Activated CD8-positive, alpha-beta memory T cell treated with anti-CD3 and anti-CD28 coated beads for 36 hours (primary cell): ENCODE results near the gene DYNLT1. TPM values are rescaled to one million over a fixed set of nuclear protein-coding genes. Genes with fewer than 3 reads are reported as not detected.
"Not testable (repeated sequence)": the region's sequence is repeated elsewhere in the genome, so short reads cannot be mapped to it uniquely, and the experiment has no call there.

Source experiments
- CTCF ChIA-PET: fragments of 350-600 bp; sonication (Branson Sonifier 250); formaldehyde crosslinking; loops from one replicate; lab custom pipeline; 2021; ENCODE audit warnings: antibody characterized with exemption; lab: Charles Lee
- POLR2A ChIA-PET: fragments of 350-600 bp; sonication (Branson Sonifier 250); formaldehyde crosslinking; loops from one replicate; lab custom pipeline; 2021; ENCODE audit warnings: antibody characterized with exemption; lab: Charles Lee
- total RNA-seq, 2 experiments: library from RNA; stranded (reverse); gene quantifications; one replicate each; pipeline ENCODE4 v1.2.3, GENCODE V29; 2021

The DYNLT1 gene
- total RNA-seq, 2 experiments from 2014 or later: 90.6 to 100 TPM

- ChIA-PET CTCF (no interaction called here), POLR2A (interaction anchor here (0.7 to 1.4 kb wide), 4 partner anchors 8 to 885 kb away, joined by 3 to 4 read pairs (median 4); no protein-coding TSS in a partner anchor)
These were observed 4.2 kb upstream of the DYNLT1 start for GRCh38 chr6:158648682-158649131.

DNA sequence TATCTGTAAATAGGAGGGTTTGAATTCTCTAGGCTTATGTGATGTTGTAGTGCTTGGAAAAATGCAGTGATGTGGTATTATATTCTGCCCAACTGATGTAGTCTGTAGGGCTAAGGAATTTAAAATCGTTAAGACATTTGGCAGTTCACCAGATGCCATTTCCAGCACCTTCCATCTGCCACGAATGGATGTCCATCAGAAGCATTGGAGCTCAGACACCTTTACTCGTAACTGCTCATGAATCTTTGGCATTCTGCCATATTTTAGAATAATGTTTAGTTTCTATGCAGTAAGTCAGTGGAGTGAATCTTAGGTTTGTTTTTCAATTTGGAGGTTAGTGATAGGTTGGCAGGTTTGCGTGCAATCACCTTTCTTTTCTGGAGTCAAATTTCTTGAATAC, 3.0 kb upstream of the DYNLT1 start:
- CTCF ChIA-PET: interaction anchor here (0.6 kb wide), 1 partner anchor 60 kb away, joined by 3 read pairs; no protein-coding TSS in a partner anchor
- POLR2A ChIA-PET: no interaction called here

DNA sequence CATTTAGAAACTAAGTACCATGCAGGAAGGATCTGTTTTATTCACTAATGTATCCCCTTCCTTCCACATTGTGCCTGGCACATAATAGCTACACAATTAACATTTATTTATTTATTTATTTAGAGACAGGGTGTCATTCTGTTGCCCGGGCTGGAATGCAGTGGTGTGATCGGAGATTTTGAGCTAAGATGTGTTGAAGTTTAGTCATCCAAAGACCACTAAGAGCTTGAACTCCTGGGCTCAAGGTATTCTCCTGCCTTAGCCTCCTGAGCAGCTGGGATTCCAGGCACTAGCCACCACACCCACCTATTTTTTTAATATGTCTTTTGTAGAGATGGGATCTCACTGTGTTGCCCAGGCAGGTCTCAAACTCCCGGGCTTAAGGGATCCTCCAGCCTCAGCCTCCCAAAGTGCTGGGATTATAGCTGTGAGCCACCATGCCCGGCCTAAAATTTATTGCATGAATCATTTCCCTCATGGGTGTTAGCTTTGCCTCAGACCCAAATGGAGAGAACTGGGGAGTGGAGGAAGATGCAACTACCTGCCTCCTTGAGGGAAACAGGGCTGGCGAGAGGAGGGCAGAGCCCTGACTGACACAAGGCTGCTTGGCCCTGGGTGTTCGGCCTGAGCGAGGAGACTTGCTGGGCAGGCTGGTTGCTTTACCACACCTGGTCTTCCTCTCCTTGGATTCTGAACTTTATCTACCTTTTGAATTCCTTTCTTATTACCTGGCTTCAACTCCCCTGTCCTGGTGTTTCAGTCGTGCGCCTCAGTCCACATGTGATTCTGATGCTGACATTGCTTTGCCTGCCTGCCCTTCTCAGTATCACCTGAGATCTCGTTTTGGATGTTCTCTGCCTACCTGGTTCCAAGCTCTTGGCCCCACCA, 1.7 kb upstream of the DYNLT1 start:
- ChIA-PET CTCF (interaction anchor here (0.8 to 2.1 kb wide), 3 partner anchors 16 to 58 kb away, joined by 3 to 8 read pairs (median 3); no protein-coding TSS in a partner anchor), POLR2A (interaction anchor here (1.3 kb wide), 1 partner anchor 16 kb away, joined by 3 read pairs; no protein-coding TSS in a partner anchor)

DNA sequence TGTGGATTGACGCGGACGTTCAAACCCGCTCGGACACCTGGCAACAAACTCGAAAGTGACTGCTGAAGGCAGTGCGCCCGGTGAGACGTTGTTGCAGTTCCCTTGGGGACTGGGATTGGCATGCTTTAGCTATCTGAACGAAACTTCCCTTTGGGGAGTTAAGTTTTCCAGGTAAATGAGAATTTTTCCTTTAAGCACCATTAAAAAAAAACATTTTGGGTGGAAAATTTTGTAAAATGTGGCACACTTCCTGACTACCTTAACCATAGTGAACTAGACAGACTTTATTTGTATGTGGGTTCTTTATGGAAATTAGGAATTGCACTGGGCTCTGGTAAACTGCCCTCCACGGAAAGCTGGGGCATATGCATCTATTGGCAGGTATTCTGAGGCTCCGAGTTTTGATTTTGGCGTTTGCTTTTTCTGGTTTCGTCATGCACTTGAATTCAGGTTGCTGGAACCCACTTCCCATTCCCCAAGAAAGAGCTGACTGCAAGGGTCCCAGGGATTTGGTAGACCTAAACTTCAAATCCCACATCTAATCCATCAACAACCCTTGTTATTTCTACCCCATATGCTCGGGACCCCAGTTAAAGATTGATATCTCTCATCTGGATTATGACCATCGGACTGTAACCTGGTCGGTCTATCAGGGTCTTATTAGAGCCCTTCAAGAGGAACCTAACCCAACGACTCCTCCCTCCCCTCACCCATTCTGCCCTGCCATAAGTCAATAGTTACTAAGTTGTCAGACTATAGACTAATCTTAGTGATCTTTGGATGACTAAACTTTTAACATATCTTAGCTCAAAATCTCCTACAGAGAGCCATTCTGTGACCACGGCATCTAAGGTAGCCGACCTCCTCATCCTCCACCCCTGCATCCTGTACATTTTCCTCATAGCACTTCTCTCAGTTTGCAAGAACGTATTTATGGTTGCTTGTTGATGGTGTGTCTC, 800 bp upstream of the DYNLT1 start:
- CTCF ChIA-PET: interaction anchor here (0.8 to 2.1 kb wide), 3 partner anchors 8 to 59 kb away, joined by 3 to 10 read pairs (median 8); no protein-coding TSS in a partner anchor
- POLR2A ChIA-PET: interaction anchor here (1.3 to 3.7 kb wide), 3 partner anchors 8 to 46 kb away, joined by 3 to 53 read pairs (median 4); no protein-coding TSS in a partner anchor

- ChIA-PET POLR2A (interaction anchor here (1.3 to 3.7 kb wide), 5 partner anchors 9 to 84 kb away, joined by 4 to 53 read pairs (median 5); no protein-coding TSS in a partner anchor), CTCF (interaction anchor here (0.7 to 1.9 kb wide), 4 partner anchors 9 to 48 kb away, joined by 3 to 10 read pairs (median 5); no protein-coding TSS in a partner anchor)
These were observed 710 bp downstream of the DYNLT1 start for GRCh38 chr6:158643836-158644230.

GRCh38 chr6:158642097-158642601, 2.4 kb downstream of the DYNLT1 start:
- ChIA-PET CTCF (no interaction called here), POLR2A (interaction anchor here (0.6 to 3.7 kb wide), 3 partner anchors 8 to 67 kb away, joined by 4 to 53 read pairs (median 4); no protein-coding TSS in a partner anchor)

DNA sequence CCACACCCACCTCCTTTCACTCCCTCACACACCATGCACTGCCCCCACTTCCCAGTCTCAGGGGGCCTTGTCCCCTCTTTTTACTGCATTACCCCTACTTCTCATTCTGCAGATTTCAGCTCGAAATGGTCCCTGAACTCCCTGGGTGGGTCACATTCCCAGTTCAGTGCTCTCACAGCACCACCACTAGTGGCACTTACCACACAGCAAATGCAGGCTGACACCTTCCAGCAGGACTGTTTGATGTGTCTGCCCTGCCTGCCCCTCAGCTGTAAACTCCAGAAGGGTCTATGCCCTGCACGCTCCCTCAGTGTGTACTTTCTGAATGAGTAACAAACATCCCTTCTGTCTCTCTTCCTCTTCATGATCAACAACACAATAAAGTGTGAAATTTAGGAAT, 4.0 kb downstream of the DYNLT1 start:
- ChIA-PET POLR2A (interaction anchor here (1.0 kb wide), 1 partner anchor 9 kb away, joined by 4 read pairs; no protein-coding TSS in a partner anchor), CTCF (interaction anchor here (1.5 kb wide), 1 partner anchor 420 kb away, joined by 3 read pairs; no protein-coding TSS in a partner anchor)

DNA sequence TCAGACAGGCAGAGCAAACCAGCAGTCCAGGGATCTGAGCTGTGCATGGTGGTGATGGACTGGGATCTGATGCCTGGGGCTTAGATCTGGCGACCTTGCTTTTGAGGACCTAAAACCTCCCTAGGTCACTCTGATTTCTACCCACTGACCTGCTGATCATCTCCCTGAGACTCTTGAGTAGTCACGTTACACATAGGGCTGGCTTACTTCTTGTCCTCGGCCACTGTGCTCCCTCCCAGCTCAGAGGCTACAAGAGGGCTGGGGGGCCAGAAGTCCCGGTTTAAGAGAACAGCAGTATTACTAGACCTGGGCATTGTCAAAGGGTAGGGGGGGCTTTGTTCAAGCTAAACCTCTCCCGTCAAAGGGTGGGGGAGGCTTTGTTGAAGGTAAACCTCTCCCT, 5.5 kb downstream of the DYNLT1 start:
- ChIA-PET CTCF (interaction anchor here (0.9 to 1.1 kb wide), 2 partner anchors 14 to 52 kb away, joined by 3 read pairs; no protein-coding TSS in a partner anchor), POLR2A (interaction anchor here (1.0 kb wide), 1 partner anchor 9 kb away, joined by 3 read pairs; no protein-coding TSS in a partner anchor)

DNA sequence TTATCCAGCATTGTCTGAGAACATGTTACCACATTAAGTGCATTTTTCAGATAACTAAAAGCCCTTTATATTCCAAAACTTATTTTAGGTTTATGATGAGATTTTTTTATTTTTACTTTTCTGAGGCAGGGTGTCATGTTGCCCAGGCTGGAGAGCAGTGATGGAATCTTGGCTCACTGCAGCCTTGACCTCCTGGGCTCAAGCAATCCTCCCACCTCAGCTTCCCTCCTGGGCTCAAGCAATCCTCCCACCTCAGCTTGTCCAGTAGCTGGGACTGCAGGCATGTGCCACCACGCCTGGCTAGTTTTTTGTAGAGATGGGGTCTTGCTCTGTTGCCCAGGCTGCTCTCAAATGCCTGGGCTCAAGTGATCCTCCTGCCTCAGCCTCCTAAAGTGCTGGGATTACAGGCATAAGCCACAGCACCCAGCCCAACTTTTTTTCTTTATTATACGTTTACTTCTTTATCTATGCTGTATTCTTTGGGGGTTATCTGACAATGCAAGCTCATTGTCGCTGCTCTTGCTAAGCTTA, 6.2 kb downstream of the DYNLT1 start:
- ChIA-PET CTCF (interaction anchor here (0.9 to 1.1 kb wide), 2 partner anchors 15 to 53 kb away, joined by 3 read pairs; no protein-coding TSS in a partner anchor), POLR2A (interaction anchor here (1.0 kb wide), 1 partner anchor 8 kb away, joined by 3 read pairs; no protein-coding TSS in a partner anchor)

DNA sequence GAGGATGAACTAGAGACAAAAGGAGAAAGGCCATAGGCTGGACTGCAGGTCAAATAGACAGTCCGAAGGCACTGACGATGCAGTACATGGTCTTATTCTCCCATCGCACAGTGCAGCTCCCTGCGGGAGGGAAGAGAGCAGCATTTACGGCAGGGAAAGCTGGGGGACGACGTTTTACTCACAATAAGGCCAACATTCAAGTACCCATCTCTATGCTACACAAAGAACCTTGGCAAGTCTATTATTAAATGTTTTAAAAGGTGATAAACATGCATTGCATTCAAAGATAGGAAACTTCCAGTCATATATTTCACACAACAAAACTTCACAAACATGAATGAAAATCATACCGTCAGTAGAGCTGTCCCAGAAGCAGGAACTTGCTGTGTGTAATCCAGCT, 7.8 kb downstream of the DYNLT1 start:
- POLR2A ChIA-PET: no interaction called here
- CTCF ChIA-PET: no interaction called here

DNA sequence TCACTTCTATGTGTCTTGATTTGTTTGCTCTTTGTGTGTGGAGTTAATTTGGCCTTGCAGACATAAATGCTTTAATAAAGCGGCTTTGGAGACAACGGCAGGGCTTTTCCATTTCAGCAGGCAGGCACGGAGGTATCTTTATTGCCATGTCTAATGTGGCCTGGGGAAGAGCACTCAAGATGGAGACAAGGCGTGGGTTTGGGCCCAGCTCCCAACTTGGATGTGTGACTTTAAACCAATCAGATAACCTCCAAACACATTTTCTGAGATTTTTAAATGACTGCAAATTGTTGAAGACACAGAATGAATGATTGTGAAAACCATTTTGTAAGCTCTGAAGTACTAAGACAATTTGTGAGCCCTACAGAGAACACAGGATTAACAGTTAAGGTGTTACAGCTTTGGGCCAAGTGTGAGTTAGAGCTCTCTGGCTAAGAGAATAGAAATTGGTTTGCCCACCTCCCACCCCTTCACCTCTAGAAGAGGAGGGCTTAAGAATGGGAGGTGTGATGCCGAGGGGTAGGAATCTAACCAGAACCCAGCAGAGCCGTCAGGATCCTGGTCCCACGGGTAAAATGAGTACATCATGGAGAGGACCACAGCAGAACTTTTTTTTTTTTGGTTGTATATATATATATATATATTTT, 9.0 kb downstream of the DYNLT1 start:
- ChIA-PET CTCF (interaction anchor here (1.0 kb wide), 1 partner anchor 56 kb away, joined by 3 read pairs; no protein-coding TSS in a partner anchor), POLR2A (no interaction called here)

DNA sequence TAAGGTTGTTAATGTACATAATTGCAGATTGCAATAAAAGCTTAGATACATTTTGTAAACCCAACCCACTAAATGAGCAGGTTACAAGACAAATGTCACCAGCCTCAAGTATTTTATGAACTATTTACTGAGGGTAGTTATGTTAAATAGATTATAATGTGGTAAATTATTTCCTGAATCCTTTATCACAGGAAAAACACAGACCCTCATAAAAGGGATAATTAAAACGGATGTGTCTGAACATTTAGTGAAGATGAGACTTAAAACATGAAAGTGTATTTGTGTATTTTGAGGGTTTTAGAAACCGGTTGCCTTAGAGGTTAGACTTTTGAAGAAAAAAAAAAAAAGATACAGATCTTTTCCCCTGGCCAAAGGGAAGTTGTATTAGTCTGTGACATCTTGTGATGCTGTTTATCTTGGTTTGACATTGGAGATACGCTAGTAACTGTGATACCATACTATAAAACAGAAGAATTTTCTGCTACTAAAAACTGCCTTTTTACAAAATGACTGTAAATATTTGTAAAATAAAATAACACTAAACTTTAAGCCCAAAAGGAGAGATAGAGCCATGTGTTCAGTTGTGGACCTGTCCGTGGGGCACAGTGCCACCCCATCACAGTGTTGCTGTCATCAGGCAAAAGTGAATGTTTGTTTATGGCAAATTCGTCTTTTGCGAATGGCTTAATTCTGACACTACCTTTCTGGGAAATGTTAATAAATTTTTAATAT, 9.7 kb downstream of the DYNLT1 start:
- ChIA-PET CTCF (interaction anchor here (1.0 kb wide), 2 partner anchors 17 to 57 kb away, joined by 3 read pairs; no protein-coding TSS in a partner anchor), POLR2A (no interaction called here)

- POLR2A ChIA-PET: no interaction called here
- CTCF ChIA-PET: interaction anchor here (1.0 kb wide), 1 partner anchor 58 kb away, joined by 3 read pairs; no protein-coding TSS in a partner anchor
These were observed 11.4 kb downstream of the DYNLT1 start for GRCh38 chr6:158633127-158633526.

GRCh38 chr6:158632538-158633119, 11.9 kb downstream of the DYNLT1 start:
- CTCF ChIA-PET: interaction anchor here (1.0 kb wide), 1 partner anchor 58 kb away, joined by 3 read pairs; no protein-coding TSS in a partner anchor
- POLR2A ChIA-PET: not testable (repeated sequence)

GRCh38 chr6:158631678-158632537, 12.6 kb downstream of the DYNLT1 start:
- POLR2A ChIA-PET: no interaction called here
- CTCF ChIA-PET: no interaction called here
